Activated T-cell treated with anti-CD3 and anti-CD28 coated beads, Interleukin-2, amount 50 U/mL, for 4 hours (primary cell): ENCODE data around the gene CCDC136. TPM values are rescaled to one million over a fixed set of nuclear protein-coding genes. Genes with fewer than 3 reads are reported as not detected.

Experiments
- ATAC-seq, 2 donors: fragments of 200-7000 bp; cut with Tn5 transposase; one replicate each; pipeline ENCODE4 v1.10.0; 2021
- DNase-seq: peaks from one replicate; pipeline ENCODE4 v3.0.0-alpha.2; 2020
- H3K27me3 Mint-ChIP-seq: one replicate; pipeline ENCODE4 v1.8.0; 2021; ENCODE audit warnings: low read depth, mixed read lengths
- H3K36me3 Mint-ChIP-seq: one replicate; pipeline ENCODE4 v1.8.0; 2022; ENCODE audit warnings: mixed read lengths; ENCODE audit not compliant: insufficient read depth
- H3K4me1 Mint-ChIP-seq: one replicate; pipeline ENCODE4 v1.8.0; 2021; ENCODE audit warnings: low read depth, mixed read lengths
- H3K4me3 Mint-ChIP-seq: one replicate; pipeline ENCODE4 v1.8.0; 2021; ENCODE audit warnings: mild to moderate bottlenecking, moderate library complexity, mixed read lengths
- H3K9me3 Mint-ChIP-seq: one replicate; pipeline ENCODE4 v1.8.0; 2021; ENCODE audit warnings: mixed read lengths
- total RNA-seq, 3 donors: library from RNA; stranded (reverse); gene quantifications; one replicate each; pipeline ENCODE4 v1.2.1, GENCODE V29; 2021

Gene CCDC136
- 1 to 10 TPM; 2.1 to 3.3 (median 3.3) TPM for total RNA-seq

- Mint-ChIP-seq H3K4me1 (peaks cover 8% of the 10 kb centered on the region), H3K27me3 (no peaks in the 10 kb centered on the region), H3K9me3 (no peaks in the 10 kb centered on the region), H3K36me3 (no peaks in the 10 kb centered on the region), H3K4me3 (peak within 1 kb of the TSS; percentile 81)
- DNase-seq (peak; percentile 75), ATAC-seq (peak; percentile 93 to 94)
These were observed at the start of gene CCDC136 for GRCh38 chr7:128791121-128791971. TSS of gene CCDC136 (plus strand) at chr7:128791968. CDS start at chr7:128792412, 444 bp downstream.

DNA sequence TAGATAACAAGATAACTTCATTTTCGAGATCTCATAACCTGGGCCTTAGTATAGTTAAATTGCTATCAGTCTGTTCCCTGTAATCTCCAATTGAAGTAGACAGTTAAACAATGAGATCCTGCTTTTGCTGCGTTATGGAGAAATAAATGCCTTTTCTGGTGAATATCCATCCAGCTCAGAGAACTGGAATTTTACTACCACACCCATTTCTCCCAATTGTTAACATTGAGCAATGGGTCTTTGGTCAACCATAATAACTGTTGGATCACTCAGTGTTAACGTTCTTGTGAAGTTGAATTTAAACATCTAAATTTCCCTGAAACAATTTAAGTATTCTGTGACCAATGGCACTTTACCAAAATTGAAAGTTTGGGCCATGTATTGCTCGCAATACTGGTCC, 49.6 kb upstream of the CCDC136 start:
- Mint-ChIP-seq H3K27me3 (no peaks in the 10 kb centered on the region), H3K9me3 (no peaks in the 10 kb centered on the region), H3K4me1 (peaks cover 54% of the 10 kb centered on the region), H3K36me3 (peaks cover 9% of the 10 kb centered on the region), H3K4me3 (no peak overlapping the region)
- ATAC-seq: no peak
- no peak for DNase-seq

GRCh38 chr7:128743112-128743772, 48.5 kb upstream of the CCDC136 start:
- peaks cover 13% of the 10 kb centered on the region for H3K36me3 Mint-ChIP-seq

GRCh38 chr7:128744366-128744905, 47.3 kb upstream of the CCDC136 start:
- H3K4me3 Mint-ChIP-seq: no peak overlapping the region

More at GRCh38 chr7:128743112-128743772, 48.5 kb upstream of the CCDC136 start:
- no peak for ATAC-seq
- H3K27me3 Mint-ChIP-seq: no peaks in the 10 kb centered on the region
- H3K4me3 Mint-ChIP-seq: no peak overlapping the region
- H3K9me3 Mint-ChIP-seq: no peaks in the 10 kb centered on the region
- peaks cover 54% of the 10 kb centered on the region for H3K4me1 Mint-ChIP-seq
- no peak for DNase-seq

DNA sequence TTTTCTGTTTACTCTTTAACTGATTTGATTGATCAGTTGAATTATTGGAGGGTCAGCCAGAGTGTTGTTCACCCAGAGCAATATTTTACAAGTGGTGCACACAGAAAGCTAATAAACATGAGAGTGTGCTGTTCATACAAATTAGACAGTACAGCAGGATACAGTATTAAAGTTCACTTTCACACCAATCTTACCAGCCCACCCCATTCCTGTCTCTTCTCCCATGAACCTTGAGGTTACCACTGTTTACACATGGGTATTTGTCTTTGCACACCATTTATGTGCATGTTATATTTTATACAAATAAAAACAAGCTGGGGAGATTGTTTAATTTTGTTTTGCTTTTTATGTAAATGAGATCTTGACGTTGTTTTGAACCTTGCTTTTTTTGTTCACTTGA, 46.1 kb upstream of the CCDC136 start:
- ATAC-seq: no peak
- DNase-seq: no peak
- H3K27me3 Mint-ChIP-seq: no peaks in the 10 kb centered on the region
- H3K9me3 Mint-ChIP-seq: no peaks in the 10 kb centered on the region
- H3K36me3 Mint-ChIP-seq: peaks cover 25% of the 10 kb centered on the region
- peaks cover 40% of the 10 kb centered on the region for H3K4me1 Mint-ChIP-seq
- no peak overlapping the region for H3K4me3 Mint-ChIP-seq

More at GRCh38 chr7:128744366-128744905, 47.3 kb upstream of the CCDC136 start:
- peaks cover 22% of the 10 kb centered on the region for H3K36me3 Mint-ChIP-seq
- H3K9me3 Mint-ChIP-seq: no peaks in the 10 kb centered on the region
- ATAC-seq (no peak), DNase-seq (no peak)
- H3K4me1 Mint-ChIP-seq: peaks cover 49% of the 10 kb centered on the region
- no peaks in the 10 kb centered on the region for H3K27me3 Mint-ChIP-seq

DNA sequence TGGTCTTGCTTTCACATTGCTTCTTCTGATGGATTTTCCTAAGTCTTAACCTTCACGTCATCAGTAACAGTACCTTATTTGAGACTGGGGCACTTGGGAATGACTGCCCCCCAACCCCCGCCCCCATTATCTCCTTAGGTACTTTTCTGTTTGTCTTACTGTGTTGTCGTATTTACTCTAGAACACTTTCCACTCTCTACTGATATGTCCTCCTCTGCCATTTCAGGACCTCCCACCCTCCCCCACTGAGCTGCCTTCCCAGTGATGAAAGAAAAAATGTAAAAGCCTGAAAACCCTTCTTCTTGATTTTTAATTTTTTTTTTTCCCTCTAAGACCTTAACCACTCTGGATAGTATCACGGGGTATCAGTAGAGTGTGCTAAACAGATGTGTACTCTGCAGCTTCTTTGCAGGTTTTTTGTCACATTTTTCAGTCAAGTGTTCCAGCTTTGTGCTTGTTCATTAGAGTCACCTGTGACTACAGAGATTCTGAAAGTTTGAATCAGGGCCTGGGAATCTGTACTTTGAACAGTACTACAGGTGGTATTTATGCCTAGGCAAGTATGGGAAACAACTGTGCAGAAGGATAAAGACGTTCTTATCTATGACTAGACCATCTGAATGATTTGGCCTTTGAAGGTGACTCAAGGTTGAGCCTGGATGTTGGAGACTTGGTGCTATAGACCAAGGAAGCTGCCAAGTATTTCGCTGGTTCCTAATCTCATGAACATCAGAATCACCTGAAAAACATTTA, 44.3 kb upstream of the CCDC136 start:
- H3K4me3 Mint-ChIP-seq: no peak overlapping the region
- peaks cover 19% of the 10 kb centered on the region for H3K36me3 Mint-ChIP-seq
- no peaks in the 10 kb centered on the region for H3K27me3 Mint-ChIP-seq
- no peaks in the 10 kb centered on the region for H3K9me3 Mint-ChIP-seq
- ATAC-seq (no peak), DNase-seq (no peak)
- peaks cover 22% of the 10 kb centered on the region for H3K4me1 Mint-ChIP-seq

DNA sequence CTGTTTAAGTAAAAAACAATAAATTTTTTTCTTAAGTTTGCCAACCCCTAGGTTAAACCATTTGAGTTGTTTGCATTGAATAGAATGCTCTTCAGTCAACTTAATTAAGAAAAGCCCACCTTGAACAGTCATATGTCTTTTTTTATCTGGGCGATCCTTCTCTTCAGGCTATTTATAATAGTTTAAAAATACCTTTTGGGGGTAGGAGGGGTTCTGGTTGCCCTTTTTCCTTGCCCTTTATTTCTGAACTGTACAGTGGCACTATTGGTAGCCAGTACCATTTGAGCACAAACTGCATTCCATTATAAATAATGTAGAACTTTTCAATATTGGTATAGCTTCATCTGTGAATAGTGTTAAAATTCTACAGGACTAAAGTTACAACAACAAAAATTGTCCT, 39.5 kb upstream of the CCDC136 start:
- H3K36me3 Mint-ChIP-seq: peaks cover 37% of the 10 kb centered on the region

GRCh38 chr7:128755075-128755818, 36.5 kb upstream of the CCDC136 start:
- Mint-ChIP-seq H3K4me1 (no peaks in the 10 kb centered on the region), H3K27me3 (no peaks in the 10 kb centered on the region), H3K4me3 (no peak overlapping the region), H3K36me3 (peaks cover 29% of the 10 kb centered on the region), H3K9me3 (no peaks in the 10 kb centered on the region)
- DNase-seq: no peak
- no peak for ATAC-seq

More for the DNA sequence above, 39.5 kb upstream of the CCDC136 start:
- Mint-ChIP-seq H3K27me3 (no peaks in the 10 kb centered on the region), H3K4me3 (no peak overlapping the region), H3K4me1 (peaks cover 4% of the 10 kb centered on the region), H3K9me3 (no peaks in the 10 kb centered on the region)
- no peak for DNase-seq
- ATAC-seq: no peak

DNA sequence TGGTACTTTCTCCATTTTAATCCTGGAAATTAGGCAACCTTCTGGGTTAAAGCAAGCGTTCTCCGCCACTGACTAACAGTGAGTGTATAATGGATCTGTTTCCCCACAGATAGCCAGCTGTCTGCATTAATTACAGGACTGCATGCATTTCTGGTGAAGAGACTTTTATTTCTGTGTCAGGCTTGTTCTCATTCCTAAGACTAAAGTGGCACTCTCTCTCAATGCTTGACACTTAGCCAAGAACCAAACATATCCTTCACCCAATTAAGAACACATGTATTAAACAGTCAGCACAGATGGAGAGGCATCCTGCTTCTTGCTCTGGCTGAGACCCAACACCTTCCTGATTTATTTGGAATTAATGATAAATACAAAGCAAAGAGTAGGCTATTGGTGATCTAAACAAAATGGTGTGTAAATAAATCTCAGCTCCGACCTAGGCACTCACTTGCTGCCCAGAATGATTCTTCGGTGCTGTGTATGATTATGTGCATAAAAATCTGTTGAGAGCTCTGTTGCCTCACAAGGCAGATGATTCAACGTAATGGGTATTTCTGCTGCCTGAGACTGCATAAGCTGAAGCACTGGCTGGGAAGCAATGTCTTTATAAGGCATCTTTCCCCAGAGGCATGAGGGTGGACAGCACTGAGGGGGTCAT, 35.8 kb upstream of the CCDC136 start:
- peaks cover 29% of the 10 kb centered on the region for H3K36me3 Mint-ChIP-seq
- no peak overlapping the region for H3K4me3 Mint-ChIP-seq
- H3K4me1 Mint-ChIP-seq: no peaks in the 10 kb centered on the region
- H3K9me3 Mint-ChIP-seq: no peaks in the 10 kb centered on the region
- DNase-seq: no peak
- no peaks in the 10 kb centered on the region for H3K27me3 Mint-ChIP-seq
- ATAC-seq: no peak

GRCh38 chr7:128757203-128757602, 34.6 kb upstream of the CCDC136 start:
- no peak for DNase-seq
- Mint-ChIP-seq H3K9me3 (no peaks in the 10 kb centered on the region), H3K27me3 (no peaks in the 10 kb centered on the region), H3K4me1 (no peaks in the 10 kb centered on the region), H3K36me3 (peaks cover 35% of the 10 kb centered on the region), H3K4me3 (no peak overlapping the region)
- ATAC-seq: no peak

GRCh38 chr7:128758553-128758952, 33.2 kb upstream of the CCDC136 start:
- Mint-ChIP-seq H3K36me3 (peaks cover 34% of the 10 kb centered on the region), H3K4me1 (no peaks in the 10 kb centered on the region), H3K9me3 (no peaks in the 10 kb centered on the region), H3K27me3 (no peaks in the 10 kb centered on the region), H3K4me3 (no peak overlapping the region)
- DNase-seq (no peak), ATAC-seq (no peak)

DNA sequence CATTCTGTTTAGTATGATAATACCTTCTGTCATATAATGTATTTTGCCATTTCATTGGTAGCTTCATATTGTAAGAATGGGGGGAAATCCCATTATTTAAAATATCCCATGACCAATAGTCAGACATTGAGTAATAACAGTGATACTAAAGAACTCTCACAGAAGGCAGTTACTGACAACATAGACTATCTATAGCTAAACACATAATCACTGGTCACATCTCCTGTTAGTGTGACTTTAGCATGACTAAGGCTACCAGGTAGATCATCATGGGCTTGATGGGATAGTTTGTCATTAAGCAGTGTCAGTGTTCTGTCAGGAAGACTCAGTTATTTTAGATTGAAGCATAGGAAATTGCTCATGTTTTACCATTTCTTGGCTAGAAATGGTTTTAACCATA, 32.5 kb upstream of the CCDC136 start:
- Mint-ChIP-seq H3K27me3 (no peaks in the 10 kb centered on the region), H3K9me3 (no peaks in the 10 kb centered on the region), H3K4me1 (no peaks in the 10 kb centered on the region), H3K4me3 (no peak overlapping the region), H3K36me3 (peaks cover 28% of the 10 kb centered on the region)
- ATAC-seq (peak in 1 of 2 donors; percentile 38), DNase-seq (no peak)

- no peak for DNase-seq
- Mint-ChIP-seq H3K9me3 (no peaks in the 10 kb centered on the region), H3K27me3 (no peaks in the 10 kb centered on the region), H3K36me3 (peaks cover 22% of the 10 kb centered on the region), H3K4me3 (no peak overlapping the region), H3K4me1 (no peaks in the 10 kb centered on the region)
- ATAC-seq: no peak
These were observed 28.2 kb upstream of the CCDC136 start for GRCh38 chr7:128763541-128763940.
